ENCODE measurements around the gene ATP6AP1.

GRCh38 chrX:154426916-154427770 lies 1.3 kb upstream of the ATP6AP1 start:
- TF ChIP-seq CTCF (IDR thresholded peaks at IDR 0.05): no peak
- no peak for TF ChIP-seq EZH2 (IDR thresholded peaks at IDR 0.05; ENCODE audit: borderline replicate concordance, insufficient read depth, low read depth, low read length, poor library complexity, severe bottlenecking)
